Mucosa of gallbladder (tissue), 1 donor: ENCODE data around the gene ITGA2B. TPM values are rescaled to one million over a fixed set of nuclear protein-coding genes. Genes with fewer than 3 reads are reported as not detected.
"Not testable (repeated sequence)": the region's sequence is repeated elsewhere in the genome, so short reads cannot be mapped to it uniquely, and the experiment has no call there.

Experiments used
- DNase-seq: peaks from one replicate; pipeline ENCODE4 v3.0.0-alpha.2; 2020; ENCODE audit warnings: low spot score
- total RNA-seq: library from RNA; stranded (reverse); gene quantifications from one replicate; pipeline ENCODE4 v1.2.1, GENCODE V29; 2021
- donor health status: DM: no; HTN: no; CAD: no.

Gene ITGA2B
- total RNA-seq, result 2.9 TPM

DNA sequence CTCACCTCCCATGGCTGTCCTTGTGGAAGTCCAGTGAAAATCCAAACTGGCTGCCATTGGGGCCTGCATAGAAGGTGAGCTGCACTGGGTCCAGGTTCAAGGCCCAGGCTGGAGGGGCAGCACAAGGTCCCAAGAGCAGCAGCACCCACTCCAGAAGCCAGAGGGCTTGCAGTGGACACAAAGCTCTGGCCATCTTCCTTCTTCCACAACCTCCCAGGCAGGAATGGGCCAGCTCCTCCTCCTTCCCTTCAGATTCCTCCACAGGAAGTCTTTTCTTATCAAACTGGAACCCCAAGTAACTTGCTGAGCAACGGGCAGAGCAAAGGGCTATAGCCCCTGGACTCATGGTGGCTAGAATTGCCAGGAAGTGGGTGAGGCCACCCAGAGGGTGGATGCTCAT lies at the start of gene ITGA2B:
Gene ITGA2B, minus strand, starts transcription at position 369 of the 400 bp plus-strand sequence. Its CDS starts 176 bp downstream, at position 193.
- no peak for DNase-seq

DNA sequence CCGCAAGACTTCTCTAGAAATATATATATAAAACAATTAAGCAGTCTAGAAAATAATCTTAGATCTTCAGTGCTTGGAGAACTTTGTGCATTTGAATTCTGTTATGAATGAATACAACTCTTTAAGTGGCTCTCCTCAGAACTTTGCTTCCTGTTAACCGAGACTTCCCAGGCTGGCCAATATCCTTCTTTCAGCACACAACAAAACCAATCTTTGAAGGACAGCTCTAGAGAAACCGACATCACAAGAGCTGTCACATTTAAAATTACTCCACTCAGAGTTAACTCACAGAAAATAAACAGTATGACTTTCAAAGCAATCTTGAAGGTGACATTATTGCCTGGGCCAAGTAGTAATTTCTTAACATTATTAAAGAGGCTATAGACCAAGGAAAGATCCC lies 49.7 kb upstream of the ITGA2B start:
- no peak for DNase-seq

DNA sequence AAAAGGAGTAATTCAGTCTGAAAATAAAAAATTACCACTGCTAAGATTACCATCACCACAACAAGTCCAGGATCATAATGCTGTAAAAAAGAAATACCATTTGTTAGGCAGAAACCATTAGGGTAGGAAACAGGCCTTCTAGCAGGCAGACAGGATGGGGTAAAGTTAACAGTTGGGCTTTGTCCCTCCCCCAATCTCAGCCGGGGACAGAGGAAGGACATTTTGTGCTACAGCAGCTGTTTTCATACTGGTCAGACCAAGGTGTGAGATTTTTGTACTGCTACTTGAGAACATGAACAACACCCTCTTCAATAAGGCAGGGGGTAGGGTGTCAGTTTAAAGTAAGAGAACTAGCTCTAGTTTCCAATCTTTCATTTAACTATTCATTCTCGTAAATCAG lies 49.2 kb upstream of the ITGA2B start:
- no peak for DNase-seq

DNA sequence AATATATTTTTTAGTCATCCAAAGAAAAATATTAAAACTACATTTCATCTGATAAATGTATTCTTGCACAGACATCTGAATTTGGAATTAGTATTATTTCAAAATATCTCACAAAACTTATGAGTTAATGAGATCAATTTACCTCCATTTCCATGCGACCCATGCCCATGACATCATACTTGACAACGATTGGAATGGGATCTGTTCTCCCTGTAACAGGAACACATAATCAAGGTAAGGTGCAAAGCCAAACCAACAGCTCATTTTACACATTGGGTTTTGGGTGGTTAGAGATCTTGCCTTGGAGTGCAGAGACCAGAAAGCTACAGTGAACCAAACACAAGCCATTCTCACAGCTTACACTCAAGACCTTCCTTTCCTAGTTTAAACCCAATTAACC lies 46.9 kb upstream of the ITGA2B start:
- no peak for DNase-seq

DNA sequence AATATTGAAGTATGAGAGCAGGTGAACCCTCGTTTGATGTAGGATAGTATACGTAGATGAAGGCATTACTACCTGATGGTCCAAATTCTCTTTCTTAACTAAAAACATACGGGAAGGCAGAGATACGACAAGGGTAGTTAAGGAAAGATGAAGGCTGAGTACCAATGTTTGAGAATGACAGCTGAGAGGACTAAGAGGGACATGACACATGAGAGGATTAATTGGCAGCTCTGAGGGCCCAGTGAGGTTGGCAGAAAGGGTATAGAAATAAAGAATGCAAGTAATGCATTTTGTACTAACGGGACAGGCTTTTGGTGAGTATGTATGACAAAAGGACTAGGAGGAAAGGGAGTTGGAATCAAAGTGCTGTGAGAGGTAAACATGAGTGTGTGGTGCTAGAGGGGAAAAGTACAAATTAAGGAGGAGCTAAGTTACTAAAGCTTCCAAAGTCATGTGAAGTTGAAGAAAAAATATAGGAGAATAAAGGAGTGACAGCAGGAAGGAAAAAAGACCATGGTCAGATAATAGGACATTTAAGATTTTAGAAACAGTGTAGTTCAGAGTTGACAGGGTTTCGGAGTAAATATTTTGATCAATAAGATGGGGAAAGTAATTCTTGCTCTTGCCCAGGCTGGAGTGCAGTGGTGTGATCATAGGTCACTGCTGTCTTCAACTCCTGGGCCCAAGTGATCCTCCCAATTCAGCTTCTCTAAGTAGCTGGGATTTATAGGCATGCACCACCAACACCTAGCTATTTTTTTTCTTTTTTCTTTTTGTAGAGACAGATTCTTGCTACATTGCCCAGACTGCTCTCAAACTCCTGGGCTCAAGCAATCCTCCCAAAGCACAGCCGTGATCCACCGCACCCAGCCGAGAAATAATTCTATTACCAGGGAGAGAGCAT lies 43.1 kb upstream of the ITGA2B start:
- DNase-seq, result no peak

DNA sequence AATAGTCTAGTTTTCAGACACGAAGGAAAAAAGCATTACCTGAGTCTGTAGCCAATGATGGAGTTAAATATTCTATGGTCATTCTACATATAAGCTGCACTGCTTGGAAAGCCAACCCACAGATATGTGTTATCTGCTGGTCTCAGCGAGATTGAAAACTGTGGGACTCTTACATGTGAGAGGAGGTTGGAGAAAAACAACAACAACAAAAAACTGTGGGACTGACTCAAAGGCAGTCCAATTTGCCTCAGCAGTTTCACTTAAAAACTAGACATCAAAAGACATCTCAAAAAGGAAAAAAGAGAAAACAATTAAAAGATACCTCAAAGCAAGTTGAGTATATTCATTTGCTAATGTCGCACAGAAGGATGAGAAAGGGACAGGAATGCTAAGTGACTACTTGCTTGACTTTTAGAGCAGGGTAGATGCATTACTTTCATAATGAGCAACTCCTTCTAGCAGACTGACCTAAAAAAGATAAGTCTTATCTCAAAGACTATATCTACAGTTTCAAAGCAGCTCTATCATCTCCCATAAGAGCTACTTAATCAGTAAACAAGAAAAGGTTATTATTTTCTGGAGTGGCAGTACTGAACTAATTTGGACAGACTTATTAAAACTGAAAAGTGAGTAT lies 35.5 kb upstream of the ITGA2B start:
- no peak for DNase-seq

DNA sequence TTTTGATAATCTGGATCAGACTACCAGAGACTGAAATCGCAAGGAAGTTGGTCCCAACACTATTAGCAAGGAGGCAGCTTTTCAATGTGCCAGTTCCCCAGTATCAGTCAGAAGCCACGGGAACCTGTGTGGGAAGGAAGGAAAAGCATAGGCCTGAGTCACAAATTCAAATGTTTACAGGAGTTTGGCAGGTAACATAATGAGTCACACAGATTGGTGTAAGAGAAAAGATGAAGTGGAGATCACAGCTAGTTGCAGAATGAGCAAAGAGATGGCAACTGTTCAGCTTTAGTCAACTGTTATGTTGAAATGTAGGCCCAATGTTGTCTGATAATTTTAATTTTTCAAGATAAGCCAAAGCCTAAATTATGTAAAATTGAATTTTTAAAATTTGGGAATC lies 28.1 kb upstream of the ITGA2B start:
- no peak for DNase-seq

DNA sequence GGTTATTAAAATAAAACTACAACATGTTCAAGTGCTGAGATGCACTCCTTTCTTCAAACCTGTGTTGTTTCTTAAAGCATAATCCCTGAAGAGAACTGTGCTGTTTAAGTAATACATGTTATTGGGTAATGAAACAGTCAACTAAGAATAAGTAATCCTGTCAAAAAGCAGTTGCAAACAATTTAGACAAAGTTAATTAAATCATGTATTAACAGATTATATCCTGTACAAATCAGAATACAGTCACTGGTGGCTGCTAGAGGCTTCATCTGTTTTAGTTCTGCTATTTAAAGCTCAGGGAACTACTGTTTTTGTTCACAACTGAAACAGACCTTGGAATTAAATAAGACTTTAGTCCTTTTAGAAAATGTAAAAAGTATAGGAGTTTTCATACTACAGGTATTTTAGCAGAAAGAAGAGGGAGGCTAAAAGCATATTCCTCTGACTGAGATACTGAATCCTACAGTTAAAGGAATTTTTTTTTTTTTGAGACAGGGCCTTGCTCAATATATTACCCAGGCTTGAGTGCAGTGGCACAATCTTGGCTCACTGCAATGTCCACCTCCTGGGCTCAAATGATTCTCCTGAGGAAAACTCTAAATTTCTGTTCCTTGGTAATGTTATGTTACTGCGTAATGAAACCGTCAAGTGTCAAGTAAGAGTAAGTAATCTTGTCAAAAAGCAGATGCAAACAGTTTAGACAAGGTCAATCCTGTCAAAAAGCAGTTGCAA lies 27.3 kb upstream of the ITGA2B start:
- no peak for DNase-seq

DNA sequence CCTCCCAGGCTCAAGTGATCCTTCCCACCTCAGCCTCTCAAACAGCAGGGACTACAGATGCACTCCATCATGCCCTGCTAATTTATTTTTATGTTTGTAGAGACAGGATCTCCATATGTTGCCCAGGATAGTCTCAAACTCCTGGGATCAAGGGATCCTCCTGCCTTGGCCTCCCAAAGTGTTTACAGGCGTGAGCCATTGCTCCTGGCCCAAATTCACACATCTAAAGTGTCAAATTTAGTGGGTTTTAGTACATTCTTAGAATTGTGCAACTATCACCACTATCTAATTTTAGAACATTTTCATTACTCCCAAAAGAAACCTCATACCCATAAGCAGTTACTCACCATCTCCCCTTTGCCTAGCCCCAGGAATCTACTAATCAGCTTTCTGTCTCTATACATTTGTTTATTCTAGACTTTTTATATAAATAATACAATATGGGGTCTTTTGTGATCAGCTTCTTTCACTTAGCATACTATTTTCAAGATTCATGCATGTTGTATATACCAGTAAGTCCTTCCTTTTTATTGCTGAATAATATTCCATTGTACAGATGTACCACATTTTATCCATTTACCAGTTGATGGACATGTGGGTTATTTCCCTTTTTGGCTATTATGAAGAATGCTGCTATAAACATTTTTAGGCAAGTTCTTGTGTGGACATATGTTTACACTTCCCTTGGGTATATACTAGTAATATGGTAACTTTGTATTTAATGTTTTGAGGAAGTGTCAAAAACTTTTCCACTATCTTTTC lies 25.1 kb upstream of the ITGA2B start:
- DNase-seq, result no peak

DNA sequence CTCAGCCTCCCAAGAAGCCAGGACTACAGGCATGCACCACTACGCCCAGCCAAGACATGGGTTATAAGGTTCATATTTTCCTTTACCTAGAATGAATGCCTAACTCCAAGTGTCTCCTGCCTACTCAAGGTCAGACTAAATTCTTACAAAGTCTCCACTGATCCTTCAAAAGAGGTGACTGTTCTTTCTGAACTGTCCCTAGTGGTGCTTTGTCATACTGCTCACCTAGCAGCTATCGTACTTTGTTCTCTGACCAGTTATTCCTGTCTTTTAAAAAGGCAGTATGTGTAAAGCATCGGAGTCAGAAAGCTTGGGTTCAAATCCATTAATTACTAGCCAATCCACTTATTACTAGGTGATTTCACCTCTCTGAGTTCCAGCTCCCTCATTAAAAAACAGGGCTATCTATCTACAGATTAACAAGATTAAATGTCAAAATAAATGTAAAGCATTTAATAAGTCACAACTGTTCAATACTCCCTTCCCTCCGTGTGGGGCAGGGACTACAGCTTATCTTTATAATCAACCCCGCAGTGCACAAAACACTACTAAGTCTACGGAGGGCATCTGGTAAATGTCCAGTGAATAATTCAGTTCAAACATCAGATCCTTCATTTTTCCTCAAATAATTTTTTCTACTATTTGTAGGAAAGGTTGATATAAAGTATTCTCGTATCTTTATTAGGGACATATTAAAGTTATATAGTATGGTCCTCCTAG lies 20.0 kb upstream of the ITGA2B start:
- no peak for DNase-seq

DNA sequence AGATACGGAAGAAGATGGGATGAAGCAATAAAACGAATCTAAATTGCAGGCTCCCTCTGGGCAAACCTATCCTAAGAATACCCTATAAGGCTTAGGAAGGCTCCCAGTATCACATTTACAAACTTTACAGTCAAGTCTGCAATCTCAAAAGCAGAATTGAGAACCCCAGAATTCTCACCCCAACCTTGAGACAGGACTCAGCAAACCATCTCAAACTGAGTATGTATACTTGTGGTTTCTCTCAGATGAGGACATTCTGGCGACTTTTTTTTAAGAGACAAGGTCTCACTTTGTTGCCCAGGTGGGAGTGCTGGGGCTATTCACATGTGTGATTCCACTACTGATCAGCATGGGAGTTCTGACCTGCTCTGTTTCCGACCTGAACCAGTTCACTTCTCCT lies 19.3 kb upstream of the ITGA2B start:
- no peak for DNase-seq

DNA sequence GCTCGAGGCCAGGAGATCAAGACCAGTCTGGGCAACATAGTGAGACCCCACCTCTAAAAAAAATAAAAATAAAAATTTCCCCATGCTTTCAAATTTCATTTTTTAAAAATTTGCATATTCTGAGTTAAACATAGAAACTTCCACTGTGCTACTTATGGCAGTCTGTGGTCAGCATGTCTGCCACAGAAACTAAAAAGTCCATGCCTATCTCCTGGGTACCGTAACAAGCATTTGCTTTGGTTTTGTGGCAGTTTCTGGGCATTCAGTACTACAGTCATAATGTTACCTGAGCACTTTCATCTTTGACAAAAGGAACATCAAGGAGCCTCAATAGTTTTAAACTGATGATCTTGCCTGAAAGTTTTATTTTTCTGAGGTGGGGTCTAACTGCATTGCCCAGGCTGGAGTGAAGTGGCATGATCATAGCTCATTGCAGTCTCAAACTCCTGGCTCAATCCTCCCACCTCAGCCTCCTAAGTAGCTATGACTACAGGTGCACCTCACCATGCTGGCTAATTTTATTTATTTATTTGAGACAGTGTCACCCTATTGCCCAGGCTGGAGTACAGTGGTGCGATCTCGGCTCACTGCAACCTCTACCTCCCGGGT lies 13.2 kb upstream of the ITGA2B start:
- no peak for DNase-seq

DNA sequence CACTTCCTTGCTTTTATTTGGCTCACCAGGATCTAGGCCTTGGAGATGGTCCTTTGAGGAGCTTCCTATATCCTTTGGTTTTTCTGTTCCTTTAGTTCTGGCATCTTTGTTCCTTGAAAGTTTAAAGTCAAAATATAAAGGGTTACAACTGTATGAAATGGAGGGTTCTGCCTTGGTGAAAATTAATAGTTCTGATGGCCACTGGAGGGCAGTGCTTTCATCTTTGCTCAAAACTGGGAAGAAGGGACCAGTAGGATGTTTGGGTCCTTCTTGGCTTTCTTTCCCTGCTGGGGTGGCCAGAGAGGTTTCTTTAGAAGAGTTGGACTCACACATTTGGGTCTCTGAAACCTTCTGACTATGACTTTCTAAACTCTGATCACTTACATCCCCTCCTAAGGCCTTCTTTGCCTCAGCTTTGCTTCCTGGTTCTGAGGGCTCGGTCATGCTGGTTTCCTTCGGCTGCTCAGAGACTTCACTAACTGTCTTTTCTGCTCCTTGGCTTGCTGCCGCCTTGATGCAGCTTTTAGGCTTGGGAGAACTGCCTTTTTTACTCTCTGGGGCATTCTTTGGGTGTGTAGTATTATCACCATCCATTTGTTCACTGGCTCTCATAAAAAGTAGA lies 10.9 kb upstream of the ITGA2B start:
- DNase-seq, result no peak

DNA sequence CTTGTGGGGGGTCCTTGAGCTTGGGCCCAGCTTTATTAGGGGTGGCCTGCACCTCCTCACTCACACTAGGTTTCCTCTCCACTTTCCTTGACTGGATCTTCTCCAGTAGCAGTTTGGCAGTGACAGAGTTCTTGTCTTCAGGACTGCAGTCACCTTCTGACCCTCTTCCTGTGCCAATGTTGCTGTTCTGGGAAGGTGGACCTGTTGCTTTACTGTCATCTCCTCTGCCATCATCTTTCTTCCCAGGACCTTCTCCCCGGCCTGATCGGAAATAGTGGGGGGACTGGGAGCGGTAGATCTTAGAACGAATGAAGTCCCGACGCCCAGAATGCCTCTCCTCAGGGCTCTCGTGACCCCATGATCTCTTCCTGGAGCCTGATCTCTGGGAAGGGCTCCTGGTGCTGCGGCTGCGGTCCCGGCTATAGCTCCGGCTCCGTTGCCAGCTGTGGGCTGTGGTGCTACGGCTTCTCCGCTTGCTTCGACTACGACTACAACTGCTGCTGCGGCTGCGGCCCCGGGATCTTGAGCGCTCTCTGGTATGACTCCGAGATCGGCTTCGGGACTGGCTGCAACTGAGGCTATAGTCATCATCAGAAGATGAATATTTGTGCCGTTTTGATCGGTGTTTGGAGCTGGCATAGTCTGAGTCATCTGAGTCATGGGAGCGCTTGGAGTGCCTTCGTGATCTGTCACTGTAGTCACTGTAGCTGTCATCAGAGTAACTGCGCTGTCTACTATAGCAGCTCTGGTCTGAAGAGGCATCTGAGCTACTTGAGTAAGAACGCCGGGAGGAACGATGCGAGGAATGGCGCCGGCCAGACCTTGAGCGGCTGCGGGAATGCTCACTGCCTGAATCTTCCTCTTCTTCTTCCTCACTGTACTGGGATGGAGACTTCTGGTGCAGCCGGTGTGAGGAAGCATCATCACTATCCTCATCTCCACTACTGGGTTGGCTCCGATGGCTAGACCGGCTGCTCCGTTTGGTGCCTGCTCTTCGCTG lies 9.5 kb upstream of the ITGA2B start:
- no peak for DNase-seq

DNA sequence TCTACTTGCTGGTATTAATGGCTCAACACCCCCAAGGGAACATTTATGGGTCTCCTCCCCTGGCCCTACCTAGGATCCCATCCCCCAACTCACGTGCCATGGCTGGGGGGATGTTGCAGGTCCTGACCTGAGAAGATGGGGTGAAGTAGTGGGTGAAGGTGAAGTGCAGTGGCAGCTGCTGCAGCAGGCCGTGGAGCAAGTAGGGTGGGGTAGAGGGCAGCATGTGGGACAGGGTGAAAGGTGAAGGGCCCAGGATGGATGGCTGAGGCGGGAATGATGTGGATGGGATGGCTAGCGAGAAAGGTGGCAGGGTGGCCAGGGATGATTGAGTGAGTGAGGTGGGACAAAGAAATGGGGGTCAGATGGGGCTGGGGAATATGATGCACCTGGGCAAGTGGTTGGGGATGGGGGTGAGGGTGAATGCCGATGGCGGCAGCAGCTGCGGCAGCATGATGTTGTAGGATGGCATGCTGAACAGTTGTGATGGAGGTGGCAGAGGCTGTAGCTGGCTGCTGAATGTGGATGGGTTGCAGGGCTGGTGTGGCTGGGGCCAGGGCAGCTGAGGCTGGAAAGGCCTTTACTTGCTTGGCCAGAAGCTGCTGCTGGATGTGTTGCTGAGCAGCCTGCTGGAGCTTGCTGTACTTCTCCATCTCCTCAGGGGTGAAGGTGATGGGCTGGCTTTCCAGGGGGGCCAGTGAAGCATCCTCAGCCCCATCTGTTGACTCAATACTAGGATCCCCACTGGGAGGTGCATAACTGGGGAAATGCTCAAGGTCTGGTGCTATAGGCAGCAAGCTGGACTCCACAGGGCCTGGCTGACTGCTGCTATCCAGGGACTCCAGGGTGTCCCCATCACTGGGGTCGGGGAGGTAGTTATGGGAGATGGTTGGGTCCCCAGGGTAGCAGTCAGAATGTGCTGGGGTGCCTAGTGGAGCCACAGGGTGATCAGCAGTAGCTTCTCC lies 8.3 kb upstream of the ITGA2B start:
- DNase-seq, result no peak

DNA sequence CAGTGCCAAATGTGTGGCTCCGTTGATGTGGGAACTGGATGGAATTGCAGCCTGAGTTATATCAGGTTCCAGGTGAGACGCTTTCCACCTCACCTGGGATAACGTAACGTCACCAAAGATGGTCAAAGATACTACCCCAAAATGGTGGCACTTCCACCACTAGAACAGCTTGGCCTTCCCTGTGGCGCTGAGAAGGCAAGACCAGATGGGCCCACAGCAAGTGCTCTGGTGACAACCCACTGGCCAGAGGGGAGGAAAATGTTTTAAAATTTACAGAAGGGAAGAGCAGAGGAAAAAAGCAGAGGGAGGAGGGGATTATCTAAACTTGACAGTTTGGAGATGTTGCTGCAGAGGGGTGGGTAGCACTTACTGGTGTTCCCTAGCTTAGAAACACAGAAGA lies 7.5 kb upstream of the ITGA2B start:
- no peak for DNase-seq

DNA sequence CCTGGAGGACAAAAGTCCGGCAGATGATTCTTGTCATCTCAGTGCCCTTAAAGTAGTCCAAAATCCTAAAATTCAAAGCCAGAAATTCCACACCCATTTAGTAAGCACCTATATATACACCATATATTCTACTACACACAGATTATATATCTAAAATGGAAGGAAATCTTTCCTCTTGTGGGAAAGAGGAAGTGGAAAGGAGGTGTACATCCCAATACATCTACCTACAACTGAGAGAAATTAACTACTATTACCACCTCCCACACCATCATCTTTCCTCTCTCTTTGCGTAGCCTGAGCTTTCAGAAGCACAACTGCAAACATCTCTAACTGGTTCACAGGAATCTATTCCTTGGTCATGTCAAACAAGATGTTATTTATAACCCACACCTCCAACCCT lies 5.4 kb upstream of the ITGA2B start:
- DNase-seq, result no peak

DNA sequence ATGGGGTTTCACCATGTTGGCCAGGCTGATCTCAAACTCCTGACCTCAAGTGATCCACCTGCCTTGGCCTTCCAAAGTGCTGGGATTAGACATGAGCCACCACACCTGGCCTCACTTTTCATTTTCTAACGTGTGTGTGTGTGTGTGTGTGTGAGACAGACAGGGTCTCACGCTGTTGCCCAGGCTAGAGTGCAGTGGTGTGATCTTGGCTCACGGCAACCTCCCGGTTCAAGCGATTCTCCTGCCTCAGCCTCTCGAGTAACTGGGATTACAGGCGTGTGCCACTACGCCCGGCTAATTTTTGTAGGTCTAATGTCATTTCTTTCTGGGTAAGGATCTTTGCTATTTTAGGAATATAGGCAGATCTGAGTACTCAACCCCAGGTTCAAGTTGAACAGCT lies 4.7 kb upstream of the ITGA2B start:
- not testable (repeated sequence) for DNase-seq
